Aorta (tissue), 5 donors: ENCODE results near the gene KIF4A. TPM values are rescaled to one million over a fixed set of nuclear protein-coding genes. Genes with fewer than 3 reads are reported as not detected.

Experiments
- ATAC-seq: fragments of 200-7000 bp; cut with Tn5 transposase; one replicate; pipeline ENCODE4 v1.9.1; 2022; ENCODE audit warnings: moderate library complexity; ENCODE audit not compliant: low FRiP score
- DNase-seq, 2 donors: peaks; one replicate each; pipeline ENCODE4 v3.0.0-alpha.2; 2020
- H3K27ac ChIP-seq, 2 donors: one replicate each; pipeline ENCODE4 v1.5.1; 2013; ENCODE audit warnings: low read length in 2 of 2, mild to moderate bottlenecking in 2 of 2, moderate library complexity in 2 of 2, control low read depth in 1 of 2, inconsistent platforms in 1 of 2, low read depth in 1 of 2
- H3K27me3 ChIP-seq, 2 donors: one replicate each; pipeline ENCODE4 v1.6.1; 2013; ENCODE audit warnings: control low read depth in 1 of 2, low read length in 1 of 2, mild to moderate bottlenecking in 1 of 2, moderate library complexity in 1 of 2; ENCODE audit not compliant: insufficient read depth in 2 of 2, control insufficient read depth in 1 of 2
- H3K36me3 ChIP-seq, 2 donors: one replicate each; pipeline ENCODE4 v1.6.1; 2013; ENCODE audit warnings: control low read depth in 1 of 2, low read length in 1 of 2, mild to moderate bottlenecking in 1 of 2; ENCODE audit not compliant: insufficient read depth in 2 of 2, control insufficient read depth in 1 of 2
- H3K4me1 ChIP-seq, 2 donors: one replicate each; pipeline ENCODE4 v1.6.1; 2013; ENCODE audit warnings: low read length in 2 of 2, control low read depth in 1 of 2, mild to moderate bottlenecking in 1 of 2, moderate library complexity in 1 of 2; ENCODE audit not compliant: insufficient read depth in 2 of 2, control insufficient read depth in 1 of 2
- H3K4me3 ChIP-seq, 2 donors: one replicate each; pipeline ENCODE4 v1.5.1; 2013; ENCODE audit warnings: low read length in 2 of 2, control low read depth in 1 of 2, mild to moderate bottlenecking in 1 of 2
- H3K9me3 ChIP-seq: one replicate; pipeline ENCODE4 v1.6.1; 2013; ENCODE audit warnings: mild to moderate bottlenecking, low read length; ENCODE audit not compliant: control insufficient read depth
- WGBS, 2 donors: extraction: QIAGEN DNeasy Blood & Tissue Kit; methylation state at CpG; one replicate each; pipeline ENCODE4 v1.1.7; 2013; 5-methylcytosine and 5-hydroxymethylcytosine counted together
- intact Hi-C, 2 donors: fragments of 100-400 bp; cut with DNase I; formaldehyde crosslinking; loops; one replicate each; pipeline versions ENCODE4 v1.14.2 to v1.15.0; 2022
- polyA plus RNA-seq, 2 donors: library from polyadenylated mRNA; stranded (reverse); fragments of 200-250 nt; gene quantifications; one replicate each; pipeline ENCODE4 v1.2.3, GENCODE V29; 2013
- total RNA-seq, 2 donors: library from RNA; stranded (reverse); fragmentation: NEBNext Ultra II Directional; extraction: Animal tissue kit (Norgen Biotek cat#: 25700); gene quantifications; one replicate each; pipeline ENCODE4 v1.2.1, GENCODE V29; 2021
- donor health status: healthy with polysubstance abuse.
- donor health status: Bipolar disorder and iron deficiency.
- donor health status: DM: no; HTN: no; CAD: no.
- donor health status: DM: no; HTN: no; CAD: no.
- donor health status: DM: yes; HTN: yes; CAD: no.

Gene KIF4A
- total and polyA plus RNA-seq, 4 donors, result 0.36 to 0.66 (median 0.39) TPM

DNA sequence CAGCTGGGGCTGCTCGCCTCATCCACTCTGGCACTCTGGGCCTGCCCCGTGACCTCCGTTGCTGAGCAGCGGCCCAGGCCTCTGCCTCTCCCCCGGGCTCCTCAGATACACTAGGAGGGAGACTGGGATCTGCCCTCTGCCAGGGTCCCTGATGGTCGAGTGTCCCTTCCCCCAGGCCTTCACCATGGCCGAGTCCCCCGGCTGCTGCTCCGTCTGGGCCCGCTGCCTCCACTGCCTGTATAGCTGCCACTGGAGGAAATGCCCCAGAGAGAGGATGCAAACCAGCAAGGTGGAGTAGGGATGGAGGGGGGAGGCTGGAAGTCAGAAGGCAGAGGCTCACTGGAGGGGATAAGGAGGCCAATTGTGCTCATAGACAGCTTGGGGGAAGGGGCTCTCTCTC is 134.9 kb downstream of the KIF4A start:
- Histone ChIP-seq H3K27ac (no peak overlapping the region), H3K4me3 (no peak overlapping the region), H3K27me3 (peaks cover 0 to 1% of the 10 kb centered on the region in 2 donors), H3K4me1 (no peaks in the 10 kb centered on the region), H3K36me3 (no peaks in the 10 kb centered on the region), H3K9me3 (no peaks in the 10 kb centered on the region)
- WGBS, 2 donors, result 74 to 89% methylated on average over 8 to 10 of the region's 10 CpGs
- no peak for ATAC-seq
- intact Hi-C loops, result no loop called here
- DNase-seq, result no peak

- WGBS, 2 donors, result 78 to 91% methylated on average over 15 of the region's 15 CpGs
- no peaks in the 10 kb centered on the region for H3K27me3 ChIP-seq
- DNase-seq, result no peak
- no peaks in the 10 kb centered on the region for H3K9me3 ChIP-seq
- no peak for ATAC-seq
- no peaks in the 10 kb centered on the region for H3K4me1 ChIP-seq
- intact Hi-C loops, result no loop called here
- H3K4me3 ChIP-seq, result no peak overlapping the region
- no peaks in the 10 kb centered on the region for H3K36me3 ChIP-seq
- H3K27ac ChIP-seq, result no peak overlapping the region
These were observed 136.7 kb downstream of the KIF4A start for GRCh38 chrX:70426286-70427278.

- H3K36me3 ChIP-seq, result no peaks in the 10 kb centered on the region
- intact Hi-C loops, result no loop called here
- no peak for DNase-seq
- ATAC-seq, result no peak
- no peak overlapping the region for H3K4me3 ChIP-seq
- no peaks in the 10 kb centered on the region for H3K4me1 ChIP-seq
- 63 to 71% methylated on average over 2 of the region's 2 CpGs for WGBS, 2 donors
- no peaks in the 10 kb centered on the region for H3K9me3 ChIP-seq
- no peaks in the 10 kb centered on the region for H3K27me3 ChIP-seq
- H3K27ac ChIP-seq, result no peak overlapping the region
These were observed 137.5 kb downstream of the KIF4A start for GRCh38 chrX:70427365-70427764.

- Histone ChIP-seq H3K27me3 (no peaks in the 10 kb centered on the region), H3K9me3 (no peaks in the 10 kb centered on the region), H3K4me1 (no peaks in the 10 kb centered on the region), H3K4me3 (no peak overlapping the region), H3K27ac (no peak overlapping the region), H3K36me3 (no peaks in the 10 kb centered on the region)
- intact Hi-C loops, result loop anchor here in 1 of 2 donors (5.0 kb wide), 1 partner anchor 142 kb away; the partner anchor contains the start of gene PDZD11
- DNase-seq, result no peak
- WGBS, 2 donors, result 84 to 91% methylated on average over 6 of the region's 6 CpGs
- no peak for ATAC-seq
These were observed 139.9 kb downstream of the KIF4A start for GRCh38 chrX:70429759-70430158.

DNA sequence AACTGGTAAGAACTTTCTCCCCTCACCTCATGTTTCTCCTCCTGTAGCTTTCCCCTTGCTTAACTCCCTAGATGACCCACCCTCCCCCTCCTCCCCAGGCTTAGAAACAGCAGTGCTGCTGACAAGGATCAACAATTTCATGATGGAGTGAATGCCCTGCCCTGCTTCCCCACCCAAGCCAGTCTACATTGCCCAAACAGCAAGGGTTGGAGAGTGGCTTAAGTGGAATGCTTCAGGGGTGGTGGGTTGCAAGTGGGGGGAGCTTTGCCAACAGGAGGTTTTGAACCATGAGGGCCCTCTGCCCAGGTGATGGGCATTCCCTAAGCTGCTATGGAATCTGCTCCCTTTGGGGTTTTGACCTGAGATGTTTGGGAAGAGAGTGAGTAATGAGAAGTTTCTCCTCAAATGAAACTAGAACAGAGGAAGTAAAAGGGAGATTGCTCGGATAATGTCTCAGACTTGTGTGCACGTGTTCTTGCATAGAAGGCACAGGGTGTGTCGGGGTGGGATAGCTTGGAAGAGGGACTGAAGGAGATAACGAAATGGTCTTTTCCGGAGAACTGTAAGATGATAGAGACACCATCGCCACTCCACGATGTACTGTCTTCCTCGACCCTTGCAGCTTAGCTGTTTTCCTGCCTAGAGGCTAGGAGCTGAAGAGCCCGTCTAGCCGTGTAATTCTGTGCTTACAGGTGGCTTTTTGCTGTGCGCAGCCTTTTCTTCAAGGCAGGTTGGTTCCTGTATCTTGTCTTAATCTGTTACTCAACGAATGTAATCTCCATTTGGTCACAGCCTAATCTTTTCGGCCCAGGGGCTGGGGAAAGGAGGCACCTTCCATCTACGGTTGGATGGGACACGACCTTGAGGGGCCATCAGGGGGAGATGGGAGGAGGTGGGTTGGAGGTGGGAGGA is 143.3 kb downstream of the KIF4A start:
- H3K36me3 ChIP-seq, result no peaks in the 10 kb centered on the region
- ATAC-seq (no peak), DNase-seq (no peak)
- no peak overlapping the region for H3K27ac ChIP-seq
- no peaks in the 10 kb centered on the region for H3K27me3 ChIP-seq
- no peaks in the 10 kb centered on the region for H3K4me1 ChIP-seq
- WGBS, 2 donors, result 63 to 71% methylated on average over 15 of the region's 15 CpGs
- no peak overlapping the region for H3K4me3 ChIP-seq
- intact Hi-C loops, result loop anchor here in 1 of 2 donors (5.0 kb wide), 1 partner anchor 146 kb away; the partner anchor contains the start of gene PDZD11
- H3K9me3 ChIP-seq, result no peaks in the 10 kb centered on the region

GRCh38 chrX:70433848-70434351 is 144.0 kb downstream of the KIF4A start:
- Histone ChIP-seq H3K27ac (peak overlapping the region; percentile 17 to 95), H3K4me3 (peak overlapping the region; percentile 55 to 67), H3K9me3 (no peaks in the 10 kb centered on the region), H3K27me3 (no peaks in the 10 kb centered on the region), H3K36me3 (no peaks in the 10 kb centered on the region), H3K4me1 (no peaks in the 10 kb centered on the region)
- intact Hi-C loops, result loop anchor here in 1 of 2 donors (5.0 kb wide), 1 partner anchor 147 kb away; the partner anchor contains the start of gene PDZD11
- WGBS, 2 donors, result 0 to 31% methylated on average over 37 of the region's 37 CpGs
- peak; percentile 77 to 89 for DNase-seq
- ATAC-seq, result peak; percentile 83

- H3K9me3 ChIP-seq, result no peaks in the 10 kb centered on the region
- DNase-seq (peak; percentile 91 to 94), ATAC-seq (peak; percentile 92)
- intact Hi-C loops, result loop anchor here in 1 of 2 donors (5.0 kb wide), 1 partner anchor 147 kb away; the partner anchor contains the start of gene PDZD11
- H3K36me3 ChIP-seq, result no peaks in the 10 kb centered on the region
- no peaks in the 10 kb centered on the region for H3K4me1 ChIP-seq
- WGBS, 2 donors, result 0 to 32% methylated on average over 39 to 45 of the region's 45 CpGs
- H3K4me3 ChIP-seq, result peak overlapping the region; percentile 55 to 67
- H3K27ac ChIP-seq, result peak overlapping the region; percentile 47 to 98
- no peaks in the 10 kb centered on the region for H3K27me3 ChIP-seq
These were observed 144.5 kb downstream of the KIF4A start for GRCh38 chrX:70434352-70434866.
